ENCODE measurements around the gene PRRC1. TPM values are rescaled to one million over a fixed set of nuclear protein-coding genes. Genes with fewer than 3 reads are reported as not detected.

PRRC1 gene
- polyA plus RNA-seq, 1 of the 3 experiments (the other 2 are of a cell fraction): 26.6 TPM

DNA sequence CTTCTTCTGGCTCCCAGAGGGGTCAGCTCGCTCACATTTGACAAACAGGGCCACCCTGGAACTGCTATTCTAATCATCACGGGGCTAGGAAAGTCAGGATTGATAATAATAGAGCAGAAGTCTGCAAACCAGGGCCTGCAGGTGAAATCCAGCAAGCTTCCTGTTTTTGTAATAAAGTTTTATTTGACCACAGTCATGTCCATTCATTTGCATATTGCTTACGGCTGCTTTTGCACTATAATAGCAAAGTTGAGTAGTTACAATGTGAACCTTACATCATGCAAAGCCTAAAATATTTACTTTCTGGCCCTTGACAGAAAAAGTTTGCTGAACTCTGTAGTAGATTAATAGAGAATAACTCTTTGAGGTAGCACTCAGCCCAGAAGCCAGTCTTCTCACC, 68.2 kb downstream of the PRRC1 start:
- 14% methylated on average over 3 of the region's 3 CpGs for WGBS (ENCODE audit: low lambda C conversion rate)
- H3K36me3 ChIP-seq (replicated peaks in 1 of 2; ENCODE audit: control insufficient read depth in 1 of 2, insufficient read depth in 2 of 2, low read length in 1 of 2): no peaks in the 10 kb centered on the region
- CTCF ChIA-PET: no interaction called here
- H3K9me2 ChIP-seq: no peaks in the 10 kb centered on the region
- H4K20me1 ChIP-seq (ENCODE audit: insufficient read depth): no peaks in the 10 kb centered on the region
- no peak overlapping the region for H3K9ac ChIP-seq
- no peak for DNase-seq
- no peaks in the 10 kb centered on the region for H3K79me2 ChIP-seq (ENCODE audit: insufficient read depth)
- no peak overlapping the region for H3K4me2 ChIP-seq
- no peak for TF ChIP-seq RAD21 (IDR thresholded peaks at IDR 0.05; ENCODE audit: low read length)
- TF ChIP-seq FOXM1 (IDR thresholded peaks at IDR 0.05; ENCODE audit: low read depth): no peak
- H3K4me3 ChIP-seq (ENCODE audit: low read depth in 2 of 2, low read length in 1 of 2): no peak overlapping the region
- POLR2A ChIA-PET: no interaction called here
- H2AFZ ChIP-seq (ENCODE audit: low read depth): no peak overlapping the region
- H3K27me3 ChIP-seq (ENCODE audit: insufficient read depth): no peaks in the 10 kb centered on the region; the same call in 1 of the 2 replicates
- H3K27ac ChIP-seq (ENCODE audit: low read depth in 2 of 2, low read length in 1 of 2): no peak overlapping the region
- no peaks in the 10 kb centered on the region for H3F3A ChIP-seq (replicated peaks; ENCODE audit: insufficient read depth)
- no peaks in the 10 kb centered on the region for H3K9me3 ChIP-seq
- H3K4me1 ChIP-seq (ENCODE audit: control insufficient read depth in 1 of 2, insufficient read depth in 2 of 2, low read depth in 1 of 2, low read length in 1 of 2): no peaks in the 10 kb centered on the region

DNA sequence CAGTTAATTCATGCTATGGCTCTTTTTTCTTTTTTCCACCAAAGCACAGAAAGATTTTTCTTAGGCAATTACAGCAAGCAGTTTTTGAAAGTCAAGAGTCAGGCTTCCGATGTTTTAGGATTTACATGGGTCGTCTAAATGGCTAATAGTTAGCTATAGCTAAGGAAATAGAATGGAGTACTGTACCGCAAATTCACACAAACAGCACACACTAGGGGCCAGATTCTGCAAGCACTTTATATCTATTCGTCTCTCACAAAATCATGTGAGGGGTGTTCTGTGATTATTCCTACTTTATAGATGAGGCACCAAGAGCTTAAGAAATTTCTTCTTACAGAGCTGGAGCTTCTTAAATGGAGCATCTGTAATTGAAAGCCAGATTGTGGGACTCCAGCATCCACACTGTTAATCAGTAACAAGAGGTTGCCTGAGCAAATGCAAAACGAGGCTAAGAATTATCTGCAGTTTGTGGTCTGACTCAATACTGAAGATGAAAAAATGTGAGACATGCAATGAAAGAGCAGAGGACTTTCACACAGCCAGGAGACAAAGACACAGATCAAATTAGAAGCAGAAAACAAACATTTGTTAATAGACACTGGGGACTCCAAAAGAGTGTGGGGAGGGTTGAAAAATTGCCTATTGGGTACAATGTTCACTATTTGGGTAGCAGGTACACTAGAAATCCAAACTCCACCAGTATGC, 68.8 kb downstream of the PRRC1 start:
- Histone ChIP-seq H3K27ac (ENCODE audit: low read depth in 2 of 2, low read length in 1 of 2) (no peak overlapping the region), H4K20me1 (ENCODE audit: insufficient read depth) (no peaks in the 10 kb centered on the region), H3F3A (replicated peaks; ENCODE audit: insufficient read depth) (no peaks in the 10 kb centered on the region), H3K79me2 (ENCODE audit: insufficient read depth) (no peaks in the 10 kb centered on the region), H3K4me2 (no peak overlapping the region), H3K4me1 (ENCODE audit: control insufficient read depth in 1 of 2, insufficient read depth in 2 of 2, low read depth in 1 of 2, low read length in 1 of 2) (no peaks in the 10 kb centered on the region), H3K9me3 (no peaks in the 10 kb centered on the region), H3K27me3 (ENCODE audit: insufficient read depth) (no peaks in the 10 kb centered on the region; the same call in 1 of the 2 replicates), H3K9me2 (no peaks in the 10 kb centered on the region), H3K9ac (no peak overlapping the region), H2AFZ (ENCODE audit: low read depth) (no peak overlapping the region), H3K36me3 (replicated peaks in 1 of 2; ENCODE audit: control insufficient read depth in 1 of 2, insufficient read depth in 2 of 2, low read length in 1 of 2) (no peaks in the 10 kb centered on the region), H3K4me3 (ENCODE audit: low read depth in 2 of 2, low read length in 1 of 2) (no peak overlapping the region)
- WGBS (ENCODE audit: low lambda C conversion rate): 35% methylated on average over 5 of the region's 5 CpGs
- no peak for DNase-seq
- no peak for TF ChIP-seq TCF12 (IDR thresholded peaks at IDR 0.05)
- no peak for TF ChIP-seq POLR2AphosphoS5 (IDR thresholded peaks at IDR 0.05; ENCODE audit: low read depth, low read length)
- TF ChIP-seq, protein P1, sequence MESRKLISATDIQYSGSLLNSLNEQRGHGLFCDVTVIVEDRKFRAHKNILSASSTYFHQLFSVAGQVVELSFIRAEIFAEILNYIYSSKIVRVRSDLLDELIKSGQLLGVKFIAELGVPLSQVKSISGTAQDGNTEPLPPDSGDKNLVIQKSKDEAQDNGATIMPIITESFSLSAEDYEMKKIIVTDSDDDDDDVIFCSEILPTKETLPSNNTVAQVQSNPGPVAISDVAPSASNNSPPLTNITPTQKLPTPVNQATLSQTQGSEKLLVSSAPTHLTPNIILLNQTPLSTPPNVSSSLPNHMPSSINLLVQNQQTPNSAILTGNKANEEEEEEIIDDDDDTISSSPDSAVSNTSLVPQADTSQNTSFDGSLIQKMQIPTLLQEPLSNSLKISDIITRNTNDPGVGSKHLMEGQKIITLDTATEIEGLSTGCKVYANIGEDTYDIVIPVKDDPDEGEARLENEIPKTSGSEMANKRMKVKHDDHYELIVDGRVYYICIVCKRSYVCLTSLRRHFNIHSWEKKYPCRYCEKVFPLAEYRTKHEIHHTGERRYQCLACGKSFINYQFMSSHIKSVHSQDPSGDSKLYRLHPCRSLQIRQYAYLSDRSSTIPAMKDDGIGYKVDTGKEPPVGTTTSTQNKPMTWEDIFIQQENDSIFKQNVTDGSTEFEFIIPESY (IDR thresholded peaks at IDR 0.05; ENCODE audit: borderline replicate concordance, low read depth): no peak
- no peak for TF ChIP-seq ELF1 (IDR thresholded peaks at IDR 0.05)
- TF ChIP-seq, protein P2, sequence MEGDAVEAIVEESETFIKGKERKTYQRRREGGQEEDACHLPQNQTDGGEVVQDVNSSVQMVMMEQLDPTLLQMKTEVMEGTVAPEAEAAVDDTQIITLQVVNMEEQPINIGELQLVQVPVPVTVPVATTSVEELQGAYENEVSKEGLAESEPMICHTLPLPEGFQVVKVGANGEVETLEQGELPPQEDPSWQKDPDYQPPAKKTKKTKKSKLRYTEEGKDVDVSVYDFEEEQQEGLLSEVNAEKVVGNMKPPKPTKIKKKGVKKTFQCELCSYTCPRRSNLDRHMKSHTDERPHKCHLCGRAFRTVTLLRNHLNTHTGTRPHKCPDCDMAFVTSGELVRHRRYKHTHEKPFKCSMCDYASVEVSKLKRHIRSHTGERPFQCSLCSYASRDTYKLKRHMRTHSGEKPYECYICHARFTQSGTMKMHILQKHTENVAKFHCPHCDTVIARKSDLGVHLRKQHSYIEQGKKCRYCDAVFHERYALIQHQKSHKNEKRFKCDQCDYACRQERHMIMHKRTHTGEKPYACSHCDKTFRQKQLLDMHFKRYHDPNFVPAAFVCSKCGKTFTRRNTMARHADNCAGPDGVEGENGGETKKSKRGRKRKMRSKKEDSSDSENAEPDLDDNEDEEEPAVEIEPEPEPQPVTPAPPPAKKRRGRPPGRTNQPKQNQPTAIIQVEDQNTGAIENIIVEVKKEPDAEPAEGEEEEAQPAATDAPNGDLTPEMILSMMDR (IDR thresholded peaks at IDR 0.05): no peak
- no peak for TF ChIP-seq CHD2 (IDR thresholded peaks at IDR 0.05; ENCODE audit: low read length, partially characterized antibody)
- TF ChIP-seq TEAD4 (IDR thresholded peaks at IDR 0.05; ENCODE audit: borderline replicate concordance, insufficient read depth): no peak
- ChIA-PET POLR2A (no interaction called here), CTCF (no interaction called here)

All from SK-N-SH (cell line).